DOHH2 (cell line): ENCODE measurements around the gene SYCP2.

Experiments used
- H3F3A ChIP-seq: fragments of 200-600 bp; sonication (generic), shearing (Covaris generic); 2 replicates; pipeline ENCODE4 v1.6.0; 2016; ENCODE audit warnings: antibody characterized with exemption, mild to moderate bottlenecking; ENCODE audit not compliant: control insufficient read depth, insufficient read depth
- H3K27ac ChIP-seq: fragments of 200-600 bp; sonication (generic); 2 replicates; pipeline ENCODE4 v1.5.1; 2014; ENCODE audit warnings: low read depth, mild to moderate bottlenecking, low read length, moderate library complexity
- H3K27me3 ChIP-seq: fragments of 200-600 bp; sonication (generic); 2 replicates; pipeline ENCODE4 v1.6.1; 2014; ENCODE audit warnings: mild to moderate bottlenecking, low read length, mixed read lengths; ENCODE audit not compliant: control insufficient read depth
- H3K36me3 ChIP-seq: fragments of 200-600 bp; sonication (generic); 2 replicates; pipeline ENCODE4 v1.6.1; 2014; ENCODE audit warnings: mild to moderate bottlenecking, low read length, moderate library complexity, mixed read lengths; ENCODE audit not compliant: control insufficient read depth
- H3K4me1 ChIP-seq: fragments of 200-600 bp; sonication (generic); 2 replicates; pipeline ENCODE4 v1.6.1; 2014; ENCODE audit warnings: mild to moderate bottlenecking, low read length, mixed read lengths; ENCODE audit not compliant: control insufficient read depth
- H3K4me2 ChIP-seq: fragments of 200-600 bp; sonication (generic); 2 replicates; pipeline ENCODE4 v1.6.0; 2014; ENCODE audit warnings: mild to moderate bottlenecking, low read length, moderate library complexity
- H3K4me3 ChIP-seq: fragments of 200-600 bp; sonication (generic); 2 replicates; pipeline ENCODE4 v1.5.1; 2014; ENCODE audit warnings: mild to moderate bottlenecking, low read length, mixed read lengths
- H3K79me2 ChIP-seq: fragments of 200-600 bp; sonication (generic); 2 replicates; pipeline ENCODE4 v1.6.1; 2014; ENCODE audit warnings: mild to moderate bottlenecking, low read length, mixed read lengths; ENCODE audit not compliant: control insufficient read depth
- H3K9me2 ChIP-seq: fragments of 200-600 bp; sonication (generic); replicated peaks from 2 replicates; pipeline ENCODE4 v1.6.1; 2014; ENCODE audit warnings: mild to moderate bottlenecking, low read length, mixed read lengths; ENCODE audit not compliant: control insufficient read depth
- H3K9me3 ChIP-seq: fragments of 200-600 bp; sonication (generic); 2 replicates; pipeline ENCODE4 v1.6.1; 2014; ENCODE audit warnings: antibody characterized with exemption, low read length, mixed read lengths; ENCODE audit not compliant: control insufficient read depth, insufficient read depth
- H4K20me1 ChIP-seq: fragments of 200-600 bp; sonication (generic); 2 replicates; pipeline ENCODE4 v1.6.0; 2014; ENCODE audit warnings: low read depth, mild to moderate bottlenecking, antibody characterized with exemption, low read length, moderate library complexity; ENCODE audit not compliant: control insufficient read depth, insufficient read depth
- CTCF ChIP-seq: fragments of 200-600 bp; sonication (generic); IDR thresholded peaks from one replicate; pipeline ENCODE4 v1.5.1; 2014; ENCODE audit warnings: antibody characterized with exemption, mild to moderate bottlenecking, low read depth, low read length; ENCODE audit not compliant: poor library complexity, severe bottlenecking
- EZH2phosphoT487 ChIP-seq: fragments of 200-600 bp; sonication (generic); IDR thresholded peaks from 2 replicates; pipeline ENCODE4 v1.6.1; 2017; ENCODE audit warnings: borderline replicate concordance, mild to moderate bottlenecking, antibody characterized with exemption, low read length, moderate library complexity, mixed read lengths

The SYCP2 gene

GRCh38 chr20:59911041-59911440, 22.4 kb downstream of the SYCP2 start:
- H3K4me2 ChIP-seq, result no peak overlapping the region
- no peaks in the 10 kb centered on the region for H3K4me1 ChIP-seq
- H3K27me3 ChIP-seq, result peaks cover 4% of the 10 kb centered on the region
- H3K9me3 ChIP-seq, result no peaks in the 10 kb centered on the region
- no peak overlapping the region for H3K27ac ChIP-seq
- no peaks in the 10 kb centered on the region for H4K20me1 ChIP-seq
- H3K79me2 ChIP-seq, result no peaks in the 10 kb centered on the region
- no peaks in the 10 kb centered on the region for H3K9me2 ChIP-seq
- no peaks in the 10 kb centered on the region for H3K36me3 ChIP-seq
- TF ChIP-seq CTCF, result no peak
- no peak for TF ChIP-seq EZH2phosphoT487
- H3K4me3 ChIP-seq, result no peak overlapping the region
- H3F3A ChIP-seq, result no peaks in the 10 kb centered on the region

GRCh38 chr20:59908855-59909254, 24.6 kb downstream of the SYCP2 start:
- peaks cover 9% of the 10 kb centered on the region for H3K27me3 ChIP-seq
- no peaks in the 10 kb centered on the region for H4K20me1 ChIP-seq
- no peaks in the 10 kb centered on the region for H3F3A ChIP-seq
- no peak overlapping the region for H3K4me2 ChIP-seq
- no peaks in the 10 kb centered on the region for H3K9me3 ChIP-seq
- H3K4me1 ChIP-seq, result no peaks in the 10 kb centered on the region
- H3K4me3 ChIP-seq, result no peak overlapping the region
- no peaks in the 10 kb centered on the region for H3K79me2 ChIP-seq
- no peaks in the 10 kb centered on the region for H3K9me2 ChIP-seq
- H3K27ac ChIP-seq, result no peak overlapping the region
- no peaks in the 10 kb centered on the region for H3K36me3 ChIP-seq
- TF ChIP-seq CTCF (no peak), EZH2phosphoT487 (no peak)

DNA sequence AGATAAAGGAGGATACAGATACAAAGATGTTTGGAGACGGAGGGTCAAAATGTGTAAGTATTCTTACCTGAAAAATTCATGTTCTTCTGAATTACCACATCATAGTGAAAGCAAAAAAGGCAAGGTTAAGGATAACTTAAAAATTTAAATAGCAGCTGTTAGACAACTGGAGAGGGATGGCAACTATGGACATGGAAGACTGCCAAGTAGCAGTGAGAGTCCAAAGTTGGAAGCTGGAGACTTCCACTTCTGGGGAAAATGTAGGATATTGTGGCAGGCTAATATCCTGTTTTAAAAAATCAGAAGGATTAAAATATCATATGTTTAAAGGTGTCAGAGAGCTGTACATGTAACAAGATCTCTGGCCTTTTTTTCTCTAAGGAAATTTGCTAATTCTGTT, 29.8 kb downstream of the SYCP2 start:
- H3K4me1 ChIP-seq, result no peaks in the 10 kb centered on the region
- no peak overlapping the region for H3K27ac ChIP-seq
- no peak overlapping the region for H3K4me2 ChIP-seq
- H4K20me1 ChIP-seq, result no peaks in the 10 kb centered on the region
- H3K27me3 ChIP-seq, result peaks cover 11% of the 10 kb centered on the region
- H3F3A ChIP-seq, result no peaks in the 10 kb centered on the region
- no peaks in the 10 kb centered on the region for H3K9me2 ChIP-seq
- no peak overlapping the region for H3K4me3 ChIP-seq
- TF ChIP-seq EZH2phosphoT487 (no peak), CTCF (no peak)
- H3K79me2 ChIP-seq, result no peaks in the 10 kb centered on the region
- H3K9me3 ChIP-seq, result no peaks in the 10 kb centered on the region
- H3K36me3 ChIP-seq, result no peaks in the 10 kb centered on the region

DNA sequence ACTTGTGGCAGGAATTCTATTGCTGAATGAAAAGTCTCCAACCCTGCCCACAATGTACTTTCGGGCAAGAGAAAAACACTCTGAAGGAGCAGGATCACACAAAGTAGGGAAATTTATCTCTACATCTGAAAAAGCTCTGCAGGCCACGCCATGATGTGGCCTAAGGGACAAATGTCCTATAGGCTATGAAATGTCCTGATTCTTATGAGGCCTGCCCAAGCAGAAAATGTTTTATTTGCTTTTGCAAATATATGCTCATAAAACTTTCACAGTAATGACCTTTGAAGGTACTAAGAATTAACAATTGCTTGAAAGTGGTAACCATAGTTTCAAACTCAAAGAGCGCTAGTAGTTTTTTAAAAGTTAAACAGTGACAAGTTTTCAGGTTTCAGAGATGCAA, 31.0 kb downstream of the SYCP2 start:
- no peaks in the 10 kb centered on the region for H3K4me1 ChIP-seq
- H3K79me2 ChIP-seq, result no peaks in the 10 kb centered on the region
- H3K4me2 ChIP-seq, result no peak overlapping the region
- no peak overlapping the region for H3K4me3 ChIP-seq
- no peaks in the 10 kb centered on the region for H3K9me2 ChIP-seq
- no peaks in the 10 kb centered on the region for H3K36me3 ChIP-seq
- TF ChIP-seq EZH2phosphoT487, result no peak
- TF ChIP-seq CTCF, result no peak
- no peaks in the 10 kb centered on the region for H3K9me3 ChIP-seq
- peaks cover 7% of the 10 kb centered on the region; the same call in 1 of the 2 replicates for H3K27me3 ChIP-seq
- no peaks in the 10 kb centered on the region for H4K20me1 ChIP-seq
- H3F3A ChIP-seq, result no peaks in the 10 kb centered on the region
- no peak overlapping the region for H3K27ac ChIP-seq
